ENCODE results near the gene GPR32. TPM values are rescaled to one million over a fixed set of nuclear protein-coding genes. Genes with fewer than 3 reads are reported as not detected.
"Not testable (repeated sequence)": the region's sequence is repeated elsewhere in the genome, so short reads cannot be mapped to it uniquely, and the experiment has no call there.

GPR32 gene
- total RNA-seq, result not detected
- polyA plus RNA-seq (ENCODE audit: insufficient read depth, low read depth, low replicate concordance), result not detected
- long read RNA-seq, donor 1, result 0 reads
- long read RNA-seq, donor 2, result 0 reads

GRCh38 chr19:50770164-50770563 is at the start of gene GPR32:
Gene GPR32 (plus strand): TSS chr19:50770464. CDS start chr19:50770601, 137 bp downstream.
- H3K4me1 ChIP-seq; intact Hi-C loops (cut with DNase I; ENCODE audit: low total_unique reads); H3K36me3 ChIP-seq (ENCODE audit: low read depth, missing control alignments); H3K27me3 ChIP-seq; DNase-seq; H3K9me3 ChIP-seq; H3K27ac ChIP-seq; H3K4me3 ChIP-seq: not testable (repeated sequence)
- WGBS, 2 donors, result 81% methylated on average over 2 of the region's 2 CpGs

DNA sequence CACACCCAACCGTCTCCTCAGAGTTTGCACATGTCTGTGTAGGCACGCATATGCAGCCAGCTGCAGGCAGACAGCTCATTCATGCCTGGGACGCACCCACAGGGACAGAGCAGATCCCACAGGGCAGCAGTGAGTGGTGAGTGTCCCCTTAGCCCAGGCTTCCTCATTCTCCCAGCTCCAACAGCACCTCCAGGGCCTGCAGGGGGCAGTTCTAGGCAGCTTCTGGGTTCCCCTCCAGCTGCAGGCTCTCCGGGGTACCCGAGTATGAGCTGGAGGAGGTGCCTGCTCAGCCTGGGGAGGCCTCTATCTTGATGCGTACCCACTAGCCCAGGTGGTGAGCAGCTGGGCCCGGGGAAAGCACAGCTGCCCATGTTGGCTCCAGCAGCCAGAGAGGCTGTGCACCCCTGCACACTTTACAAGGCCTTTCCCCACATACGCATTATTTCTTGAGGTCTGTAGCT is 49.3 kb upstream of the GPR32 start:
- TF ChIP-seq CTCF (IDR thresholded peaks at IDR 0.05) (no peak), POLR2A (IDR thresholded peaks at IDR 0.05) (no peak)
- WGBS, 2 donors, result 58 to 59% methylated on average over 3 to 8 of the region's 8 CpGs
- H3K27me3 ChIP-seq, result no peaks in the 10 kb centered on the region
- no peaks in the 10 kb centered on the region for H3K9me3 ChIP-seq
- no peaks in the 10 kb centered on the region for H3K36me3 ChIP-seq (ENCODE audit: low read depth, missing control alignments)
- H3K4me3 ChIP-seq, result no peak overlapping the region
- intact Hi-C loops (cut with DNase I; ENCODE audit: low total_unique reads), result no loop called here
- peaks cover 24% of the 10 kb centered on the region for H3K4me1 ChIP-seq
- no peak overlapping the region for H3K27ac ChIP-seq
- DNase-seq, result no peak

- no peak for TF ChIP-seq POLR2A (IDR thresholded peaks at IDR 0.05)
- no peak for TF ChIP-seq CTCF (IDR thresholded peaks at IDR 0.05)
- Histone ChIP-seq H3K27ac (no peak overlapping the region), H3K36me3 (ENCODE audit: low read depth, missing control alignments) (no peaks in the 10 kb centered on the region), H3K27me3 (no peaks in the 10 kb centered on the region), H3K4me1 (peaks cover 24% of the 10 kb centered on the region), H3K9me3 (no peaks in the 10 kb centered on the region), H3K4me3 (no peak overlapping the region)
- intact Hi-C loops (cut with DNase I; ENCODE audit: low total_unique reads), result no loop called here
- DNase-seq, result no peak
- WGBS, 2 donors, result 64 to 91% methylated on average over 3 to 9 of the region's 10 CpGs
Observed at GRCh38 chr19:50721441-50722137, 48.7 kb upstream of the GPR32 start.

DNA sequence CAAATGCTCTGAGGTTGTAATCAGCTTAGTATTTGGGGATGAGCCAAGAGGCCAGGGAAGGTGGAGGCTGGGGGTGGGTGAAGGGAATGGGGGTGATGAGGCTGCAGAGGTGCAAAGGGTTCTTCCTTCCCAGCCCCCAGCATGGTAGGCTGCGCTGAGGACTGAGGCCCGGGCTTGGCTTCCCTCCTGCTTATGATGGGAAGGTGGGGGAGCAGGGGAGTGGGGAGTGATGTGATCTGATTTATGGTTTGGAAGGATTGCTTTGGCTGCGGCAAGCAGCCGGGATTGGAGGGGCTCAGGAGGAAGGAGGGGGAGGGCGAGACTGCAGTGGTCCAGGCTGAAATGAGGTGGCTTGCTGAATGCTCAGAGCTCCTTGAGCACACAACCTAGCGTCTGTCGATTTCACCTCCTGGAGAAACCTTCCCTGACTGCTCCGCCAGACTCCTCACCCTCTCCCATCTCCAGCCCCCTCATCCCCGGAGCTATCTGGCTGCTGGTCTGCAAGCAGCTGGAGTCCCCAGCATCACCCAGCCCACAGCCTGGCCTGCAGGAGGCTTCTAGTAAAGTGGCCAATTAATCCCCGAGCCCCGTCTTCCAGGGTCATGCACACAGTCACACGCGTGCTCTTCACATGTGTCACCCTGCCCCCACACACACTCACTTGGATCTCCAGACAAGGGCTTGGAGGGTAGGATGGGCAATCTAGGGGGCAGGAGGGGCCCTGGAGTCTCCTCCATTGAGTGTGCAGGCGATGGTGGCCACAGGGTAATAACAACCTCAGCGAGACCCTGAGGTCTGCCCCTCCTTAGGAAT is 47.9 kb upstream of the GPR32 start:
- Histone ChIP-seq H3K27me3 (no peaks in the 10 kb centered on the region), H3K27ac (peak overlapping the region in 1 of 2 donors; percentile 50), H3K36me3 (ENCODE audit: low read depth, missing control alignments) (no peaks in the 10 kb centered on the region), H3K4me3 (no peak overlapping the region), H3K4me1 (peaks cover 24% of the 10 kb centered on the region), H3K9me3 (no peaks in the 10 kb centered on the region)
- intact Hi-C loops (cut with DNase I; ENCODE audit: low total_unique reads), result no loop called here
- no peak for DNase-seq
- TF ChIP-seq CTCF (IDR thresholded peaks at IDR 0.05) (no peak), POLR2A (IDR thresholded peaks at IDR 0.05) (no peak)
- WGBS, 2 donors, result 48 to 55% methylated on average over 6 to 15 of the region's 15 CpGs

DNA sequence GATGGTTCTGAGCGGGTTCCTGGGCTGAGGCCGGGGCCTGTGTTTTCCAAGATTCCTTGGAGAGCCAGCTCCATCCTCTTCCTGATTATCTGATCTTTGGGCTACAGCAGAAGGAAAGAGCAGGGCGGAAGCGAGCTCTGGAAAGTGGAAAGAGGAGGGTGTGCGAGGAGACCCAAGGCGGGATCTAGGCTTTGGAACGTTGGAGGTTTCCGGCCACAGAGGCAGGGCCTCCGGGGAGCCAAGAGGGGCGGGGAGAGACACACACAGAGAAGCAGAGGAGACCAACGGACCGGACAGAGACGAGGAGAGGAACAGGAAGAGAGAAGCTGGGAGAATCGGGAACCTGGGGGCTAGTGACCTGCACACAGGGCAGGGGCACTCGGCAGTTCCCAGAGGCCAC is 47.2 kb upstream of the GPR32 start, which contains the start of gene CLEC11A:
TSS of gene CLEC11A (plus strand) at position 296 of the 400 bp plus-strand sequence. CDS start 162 bp downstream, outside the sequence.
- 33 to 38% methylated on average over 15 of the region's 15 CpGs for WGBS, 2 donors
- Histone ChIP-seq H3K27ac (peak within 1 kb of the TSS; percentile 48 to 50), H3K36me3 (ENCODE audit: low read depth, missing control alignments) (no peaks in the 10 kb centered on the region), H3K27me3 (no peaks in the 10 kb centered on the region), H3K4me3 (peak within 1 kb of the TSS; percentile 67 to 79), H3K4me1 (peaks cover 24% of the 10 kb centered on the region), H3K9me3 (no peaks in the 10 kb centered on the region)
- peak; percentile 60 for DNase-seq
- TF ChIP-seq POLR2A (IDR thresholded peaks at IDR 0.05) (no peak), CTCF (IDR thresholded peaks at IDR 0.05) (no peak)
- intact Hi-C loops (cut with DNase I; ENCODE audit: low total_unique reads), result no loop called here

Data from testis (tissue), 5 donors.